HG03442 (cell line): ENCODE data around the gene IRAK1.

Source experiments
- ATAC-seq: cut with Tn5 transposase; IDR thresholded peaks from one replicate; pipeline ENCODE4 v1.9.1; 2021; ENCODE audit warnings: mild to moderate bottlenecking, moderate library complexity; ENCODE audit not compliant: unreplicated experiment

IRAK1 gene

DNA sequence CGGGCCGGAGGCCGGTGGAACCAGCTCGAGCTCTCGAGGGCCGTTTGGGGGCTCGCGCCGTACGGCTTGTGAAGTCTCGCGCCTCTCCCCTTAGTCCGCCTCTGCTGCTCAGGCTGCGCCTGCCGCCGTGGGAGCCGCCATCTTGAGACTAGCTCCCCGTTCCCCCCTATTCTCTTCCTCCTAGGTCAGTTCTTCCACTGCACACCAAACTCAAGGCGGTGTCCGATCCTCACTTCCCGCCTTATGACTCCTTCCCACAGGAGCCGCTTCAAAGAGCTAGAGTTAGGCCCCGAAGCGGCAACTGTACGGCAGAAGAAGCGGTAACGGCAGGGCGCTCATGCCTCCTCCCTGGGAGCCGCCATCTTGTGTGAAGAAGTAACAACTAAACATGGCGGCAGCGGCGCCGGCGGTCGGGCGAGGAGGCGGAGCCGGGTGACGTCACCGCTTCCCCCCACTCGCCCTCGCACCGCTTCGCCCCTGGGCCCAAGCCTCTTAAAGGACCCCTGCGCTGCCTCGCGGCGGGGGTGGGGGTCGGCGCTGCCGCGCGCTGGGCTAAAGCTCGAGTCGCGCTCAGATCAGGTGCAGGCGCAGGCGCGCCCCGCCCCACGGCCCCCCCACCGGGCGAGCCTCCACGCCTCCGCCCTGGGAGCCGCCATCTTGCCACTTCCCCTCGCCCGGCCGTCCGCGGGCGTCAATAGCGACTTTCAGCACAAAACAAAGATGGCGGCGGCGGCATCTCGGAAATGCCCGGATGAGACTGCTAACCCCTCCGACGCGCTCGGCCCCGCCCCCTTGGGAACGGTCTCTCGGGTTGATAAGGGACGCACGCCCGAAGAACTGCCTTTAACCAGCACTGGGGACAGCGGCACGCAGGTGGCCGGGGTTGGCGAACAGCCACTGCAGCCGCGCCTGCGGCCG lies 48.0 kb downstream of the IRAK1 start, which contains the start of gene HCFC1:
TSS of gene HCFC1 (minus strand) at position 369 of the 918 bp plus-strand sequence. CDS start 978 bp downstream, outside the sequence.
- ATAC-seq: peak; percentile 32

GRCh38 chrX:153971124-153971449 lies 48.6 kb downstream of the IRAK1 start:
- ATAC-seq: peak; percentile 24

DNA sequence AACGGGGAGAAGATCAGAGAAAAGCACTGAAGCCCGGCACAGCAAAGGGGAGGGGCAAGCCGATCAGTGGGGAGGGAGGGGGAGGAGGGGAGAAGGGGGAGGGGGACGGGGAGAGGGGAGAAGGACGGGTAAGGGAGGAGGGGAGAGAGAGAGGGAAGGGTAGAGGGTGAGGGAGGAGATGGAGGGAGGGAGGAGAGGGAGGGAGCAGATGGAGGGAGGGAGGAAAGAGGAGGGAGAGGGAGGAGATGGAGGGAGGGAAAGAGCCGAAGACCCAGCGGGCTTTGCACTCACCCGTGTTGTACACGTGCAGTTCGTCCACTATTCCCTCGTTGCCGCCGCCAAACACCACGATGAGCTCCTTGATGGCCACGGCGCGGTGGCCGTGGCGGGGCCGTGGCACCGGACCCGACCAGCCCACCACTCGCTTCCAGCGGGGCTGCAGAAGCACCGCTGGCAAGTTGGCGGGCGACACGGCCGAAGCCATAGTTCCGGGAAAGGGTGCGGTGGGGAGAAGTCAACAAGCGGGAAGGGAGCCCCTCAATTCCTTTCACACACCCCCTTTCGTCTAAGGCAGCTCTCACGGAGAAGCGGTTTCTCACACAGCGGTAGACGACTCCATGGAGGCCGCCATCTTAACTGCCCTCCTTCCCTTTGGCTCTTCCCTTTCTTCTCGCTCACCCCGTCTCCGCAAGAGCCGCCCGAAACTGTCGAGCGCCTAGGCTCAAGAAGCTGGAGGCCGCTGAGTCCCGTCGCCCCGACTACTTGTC lies 49.2 kb downstream of the IRAK1 start:
- ATAC-seq: no peak

GRCh38 chrX:153969904-153970356 lies 49.8 kb downstream of the IRAK1 start:
- ATAC-seq: no peak

DNA sequence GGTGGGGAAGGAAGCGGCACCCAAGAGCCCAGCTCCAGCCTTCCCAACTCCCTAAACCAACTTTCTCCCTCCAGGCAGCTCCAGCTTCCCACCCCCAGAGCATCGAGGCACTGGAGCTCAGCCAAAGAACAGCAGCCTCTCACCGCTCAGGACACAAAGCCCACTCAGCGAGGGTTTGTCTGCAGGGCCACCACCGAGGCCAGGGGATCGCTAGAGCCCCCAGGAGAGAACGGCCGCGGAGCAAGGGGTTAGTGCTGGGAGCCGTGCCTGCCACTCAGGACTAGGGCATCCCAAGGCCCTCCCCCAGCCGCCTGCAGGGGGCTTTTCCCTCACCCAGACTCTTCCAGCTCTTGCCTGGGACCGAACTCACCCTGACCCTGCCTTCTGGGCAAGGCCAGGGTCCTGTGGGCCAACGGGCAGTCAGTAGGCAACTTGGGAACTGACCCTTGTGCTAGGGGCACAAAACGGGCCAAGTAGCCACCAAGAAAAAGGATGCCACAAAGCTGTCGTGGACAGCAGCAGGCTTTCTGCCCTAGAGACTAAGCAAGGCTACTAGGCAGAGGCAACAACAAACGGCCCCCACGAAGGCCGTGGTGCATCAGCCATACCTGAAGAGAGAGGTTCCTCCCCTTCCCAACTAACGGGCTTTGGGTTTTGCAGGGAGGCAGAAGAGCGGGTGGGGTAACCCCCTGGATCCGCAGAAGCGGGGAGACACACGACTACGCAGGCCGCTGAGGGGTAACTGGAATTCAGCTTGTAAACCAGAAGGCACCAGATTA lies 50.4 kb downstream of the IRAK1 start:
- ATAC-seq: no peak

DNA sequence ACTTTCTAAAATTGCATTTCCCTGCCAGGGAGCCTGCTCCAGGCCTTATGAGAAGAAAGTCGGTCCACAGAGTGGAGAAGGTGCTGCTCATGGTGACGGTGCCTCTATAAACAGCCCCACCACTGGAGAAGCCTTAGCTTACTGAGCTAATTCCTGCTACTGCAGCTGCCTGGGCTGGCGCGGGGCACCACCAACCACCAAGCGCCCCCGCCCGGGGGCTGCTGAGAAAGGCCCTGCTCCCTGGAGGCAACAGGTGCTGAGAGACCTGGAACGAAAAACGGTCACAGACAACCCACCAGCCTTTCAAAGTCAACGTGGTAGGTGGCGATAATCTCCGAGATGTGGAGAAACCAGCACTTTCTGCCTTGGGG lies 51.0 kb downstream of the IRAK1 start:
- no peak for ATAC-seq

DNA sequence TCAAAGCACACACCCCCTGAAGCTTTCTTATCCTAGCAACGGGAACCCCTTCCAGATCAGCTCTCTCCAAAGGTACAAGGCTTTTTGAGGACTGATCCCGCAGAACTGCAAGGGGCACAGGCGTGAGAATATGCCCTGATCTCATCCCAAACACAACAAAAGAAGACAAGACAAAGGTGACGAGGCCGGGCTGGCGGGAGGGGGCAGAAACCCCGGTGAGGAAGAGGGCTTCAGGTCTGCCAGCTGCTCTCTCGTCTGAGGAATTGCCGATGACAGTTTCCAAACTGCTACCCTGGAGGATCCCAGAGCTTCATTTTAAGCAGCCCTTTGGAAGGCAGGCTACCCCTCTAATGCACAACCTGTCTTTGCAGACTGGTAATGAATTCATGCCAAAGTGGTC lies 51.4 kb downstream of the IRAK1 start:
- no peak for ATAC-seq

DNA sequence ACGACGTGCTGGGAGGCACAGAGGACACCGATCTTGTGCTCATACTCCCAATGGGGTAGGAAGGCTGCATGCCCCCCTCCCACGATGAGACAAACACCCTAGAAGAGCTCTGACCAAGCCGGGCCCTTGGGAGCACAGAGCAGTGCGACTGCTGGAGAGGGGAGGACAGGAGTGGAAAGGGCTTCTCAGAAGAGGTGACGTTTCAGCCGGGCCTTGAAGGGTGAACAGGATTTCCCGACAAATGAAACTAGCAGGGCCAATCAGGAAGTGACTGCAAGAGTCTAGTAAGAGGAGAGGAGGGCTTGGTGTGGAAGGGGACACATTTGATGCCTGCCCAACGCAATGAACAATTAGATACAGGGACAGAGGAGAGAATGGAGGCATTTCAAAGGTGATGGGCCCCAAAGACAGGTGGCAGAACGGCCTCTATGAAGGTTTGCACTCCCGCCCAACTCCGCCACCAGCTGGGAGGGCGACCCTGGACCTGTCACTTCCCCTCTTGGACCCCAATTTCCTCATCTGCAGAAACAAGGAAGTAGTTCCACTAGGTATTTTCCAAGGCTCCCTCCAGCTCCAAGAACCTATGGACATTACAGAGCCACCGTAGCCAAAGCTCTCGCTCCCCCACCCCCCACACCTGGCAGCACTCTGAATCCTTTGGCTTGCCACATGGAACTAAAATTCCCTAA lies 52.0 kb downstream of the IRAK1 start:
- no peak for ATAC-seq

DNA sequence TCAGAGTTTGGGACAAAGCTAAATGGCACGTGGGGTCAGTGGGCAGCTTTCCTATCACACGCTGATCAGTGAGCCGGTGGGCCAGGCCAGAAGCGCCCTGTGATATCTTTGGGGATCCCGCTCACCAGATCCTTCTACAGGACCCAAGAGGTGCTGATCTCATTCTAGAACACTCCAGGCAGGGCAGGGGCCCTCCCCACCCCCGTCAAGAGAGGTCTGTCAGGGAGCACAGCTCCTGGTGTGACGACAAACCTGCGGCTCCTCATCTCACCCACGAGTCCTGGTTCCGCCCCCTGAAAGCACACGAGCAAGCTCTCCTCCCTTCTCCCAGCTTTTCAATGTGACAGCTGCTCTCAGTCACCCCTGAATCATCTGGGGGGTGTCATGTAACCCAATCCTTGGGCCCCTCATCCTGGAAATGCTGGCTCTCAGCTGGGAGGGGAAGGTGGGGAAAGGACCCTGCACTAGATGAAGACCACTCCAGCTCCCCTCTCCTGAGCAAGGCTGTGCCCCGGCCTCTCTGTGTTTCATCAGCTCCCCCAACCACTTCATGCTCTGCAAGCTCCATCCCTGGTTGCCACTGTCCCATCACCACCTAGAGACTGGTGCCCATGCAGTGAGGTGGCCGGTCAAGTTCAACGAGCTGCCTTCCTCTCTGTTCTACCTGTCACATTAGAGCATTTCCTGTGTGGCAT lies 52.7 kb downstream of the IRAK1 start:
- ATAC-seq: no peak

DNA sequence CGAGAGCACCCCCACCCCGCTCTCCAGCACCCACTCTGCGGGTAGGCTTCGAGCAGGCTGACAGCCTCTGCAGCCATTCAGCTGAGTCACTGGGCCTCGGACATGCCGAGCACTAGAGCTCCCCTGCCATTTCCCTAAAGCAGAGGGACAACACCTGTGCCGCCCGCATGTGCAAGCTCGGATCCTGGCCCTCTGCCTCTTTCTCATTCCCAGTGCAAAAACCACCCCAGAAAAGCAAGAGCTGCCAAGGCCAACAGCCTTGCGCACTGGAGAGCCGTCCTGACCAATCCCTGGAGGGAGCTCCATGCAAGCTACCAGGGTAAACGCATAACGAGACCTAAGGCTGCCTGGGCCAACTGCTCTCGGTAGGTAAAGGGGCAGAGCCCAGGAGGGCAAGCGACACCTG lies 53.4 kb downstream of the IRAK1 start:
- ATAC-seq: no peak

DNA sequence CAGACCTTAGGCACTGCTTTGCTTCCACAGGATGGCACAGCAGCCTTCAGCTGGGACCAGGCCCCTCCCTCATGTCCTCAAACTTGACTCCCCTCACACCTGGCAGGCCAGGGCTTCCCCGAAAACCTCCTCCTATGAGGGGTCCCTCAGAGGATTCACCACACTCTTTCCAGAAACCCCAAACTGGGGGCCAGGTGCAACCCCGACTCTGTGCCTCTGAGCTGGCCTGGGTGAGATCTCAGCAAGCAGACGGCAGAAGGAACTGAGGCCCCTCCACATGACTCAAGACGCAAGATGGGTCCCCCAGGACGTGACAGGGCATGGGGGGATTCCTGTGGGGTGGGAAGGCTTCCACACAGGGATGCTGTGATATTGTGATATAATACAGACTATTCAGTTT lies 54.3 kb downstream of the IRAK1 start:
- ATAC-seq: no peak

GRCh38 chrX:153964105-153964504 lies 55.6 kb downstream of the IRAK1 start:
- no peak for ATAC-seq

- ATAC-seq: no peak
These were observed 56.2 kb downstream of the IRAK1 start for GRCh38 chrX:153963546-153963945.

GRCh38 chrX:153961292-153961691 lies 58.4 kb downstream of the IRAK1 start:
- no peak for ATAC-seq

DNA sequence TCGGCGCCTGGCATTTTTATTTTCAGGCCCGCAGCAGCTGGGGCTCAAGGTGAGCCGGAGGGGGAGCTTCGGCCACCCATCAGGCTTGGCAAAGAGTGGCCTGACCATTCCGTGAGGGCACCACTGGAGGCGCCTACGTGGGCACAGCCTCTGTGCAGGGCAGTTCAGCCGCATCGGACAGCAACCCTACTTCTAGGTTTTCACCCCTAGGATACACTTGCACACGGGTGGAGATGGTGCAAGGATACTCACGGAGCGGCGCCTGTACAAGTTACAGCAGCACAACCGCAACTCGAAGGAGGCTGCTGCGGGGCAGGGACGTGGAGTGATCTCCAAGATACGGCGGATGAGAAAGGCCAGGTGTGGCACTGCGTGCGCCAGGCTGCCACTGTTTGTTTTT lies 58.9 kb downstream of the IRAK1 start:
- no peak for ATAC-seq
